GM18520 (cell line): ENCODE measurements around the gene TFEC.
"Not testable (repeated sequence)": the region's sequence is repeated elsewhere in the genome, so short reads cannot be mapped to it uniquely, and the experiment has no call there.

Experiments
- ATAC-seq: cut with Tn5 transposase; IDR thresholded peaks from one replicate; pipeline ENCODE4 v1.9.1; 2021; ENCODE audit not compliant: unreplicated experiment

The TFEC gene, protein sequence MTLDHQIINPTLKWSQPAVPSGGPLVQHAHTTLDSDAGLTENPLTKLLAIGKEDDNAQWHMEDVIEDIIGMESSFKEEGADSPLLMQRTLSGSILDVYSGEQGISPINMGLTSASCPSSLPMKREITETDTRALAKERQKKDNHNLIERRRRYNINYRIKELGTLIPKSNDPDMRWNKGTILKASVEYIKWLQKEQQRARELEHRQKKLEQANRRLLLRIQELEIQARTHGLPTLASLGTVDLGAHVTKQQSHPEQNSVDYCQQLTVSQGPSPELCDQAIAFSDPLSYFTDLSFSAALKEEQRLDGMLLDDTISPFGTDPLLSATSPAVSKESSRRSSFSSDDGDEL

DNA sequence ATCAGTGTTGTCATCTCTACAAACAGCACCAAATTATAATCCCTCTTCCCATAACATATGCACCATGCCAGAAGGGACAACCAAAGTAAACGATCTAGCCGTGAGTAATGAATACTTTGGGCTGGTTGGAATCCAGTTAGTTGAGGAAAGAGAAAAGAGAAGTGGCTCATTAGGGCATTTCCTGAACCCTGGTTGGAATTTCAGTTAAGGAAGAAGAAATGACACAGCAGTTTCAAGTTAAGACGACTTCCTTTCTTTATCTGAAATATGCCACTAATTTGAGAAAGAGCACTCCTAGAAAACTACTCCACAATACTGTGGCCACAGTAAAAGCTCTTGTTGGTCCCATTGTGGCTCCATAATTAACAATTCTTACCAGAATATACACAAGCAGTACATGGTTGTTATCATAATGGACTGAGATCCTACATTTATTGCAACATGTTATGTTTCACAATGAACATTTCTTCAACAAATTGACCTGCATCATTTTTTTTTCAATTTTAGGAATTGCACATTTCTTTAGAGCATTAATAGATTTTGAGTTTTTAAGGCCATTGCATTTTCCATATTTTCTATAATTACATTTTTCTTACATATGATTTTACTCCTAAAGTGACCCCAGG lies at the start of gene TFEC:
Gene TFEC (minus strand): TSS at position 113 of the 626 bp plus-strand sequence. CDS start 46,322 bp downstream, outside the sequence.
- no peak for ATAC-seq

DNA sequence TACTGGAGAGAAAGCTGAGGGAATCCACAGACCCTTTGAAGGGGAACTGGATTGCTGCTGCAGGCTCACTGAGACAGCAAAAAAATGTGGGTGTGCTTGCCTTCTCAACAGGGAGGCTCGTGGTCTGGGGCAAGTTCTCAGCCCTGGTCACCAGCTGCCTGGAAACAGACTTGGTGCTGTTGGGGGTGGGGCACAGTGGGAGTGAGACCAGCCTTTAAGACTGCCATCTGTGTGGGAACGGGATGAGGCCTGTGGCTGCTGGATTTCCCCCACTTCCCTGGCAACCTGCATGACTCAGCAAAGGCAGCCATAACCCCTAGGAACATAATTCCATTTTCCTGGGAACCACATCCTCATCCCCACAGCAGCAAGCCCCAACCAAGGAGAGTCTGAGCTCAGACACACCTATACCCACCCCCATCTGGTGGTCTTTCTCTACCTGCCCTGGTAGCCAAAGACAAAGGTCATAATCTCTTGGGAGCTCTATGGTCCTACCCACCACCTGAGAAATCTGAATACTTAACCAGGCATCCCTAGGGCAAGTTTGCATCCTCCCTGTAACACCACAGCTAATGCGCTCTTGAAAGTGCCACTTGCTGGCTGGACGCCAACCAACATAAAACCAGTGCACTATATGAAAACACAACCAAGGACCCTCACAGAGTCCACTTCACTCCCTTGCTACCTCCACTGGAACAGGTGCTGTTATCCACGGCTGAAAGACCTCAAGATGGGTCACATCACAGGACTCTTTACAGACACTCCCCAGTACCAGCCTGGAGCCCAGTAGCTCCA lies 45.0 kb upstream of the TFEC start:
- no peak for ATAC-seq

DNA sequence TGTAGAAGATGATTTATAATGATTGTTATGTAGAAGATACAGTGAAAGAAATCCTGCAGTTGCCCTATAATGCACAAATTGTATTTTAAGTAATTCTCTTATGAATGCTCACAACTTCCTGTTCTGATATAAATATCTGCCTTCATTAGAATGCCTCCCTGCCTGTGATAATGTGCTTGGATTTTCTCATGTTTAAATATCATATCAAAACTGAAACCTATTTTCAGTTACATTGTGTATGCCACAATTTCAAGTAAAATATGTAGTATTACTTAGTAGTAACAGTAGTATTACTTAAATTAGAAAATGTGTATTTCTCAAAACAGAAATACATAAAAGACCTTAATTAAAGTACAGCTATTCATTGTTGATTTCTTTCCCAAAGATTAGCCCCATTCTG lies 41.1 kb upstream of the TFEC start:
- ATAC-seq: no peak

DNA sequence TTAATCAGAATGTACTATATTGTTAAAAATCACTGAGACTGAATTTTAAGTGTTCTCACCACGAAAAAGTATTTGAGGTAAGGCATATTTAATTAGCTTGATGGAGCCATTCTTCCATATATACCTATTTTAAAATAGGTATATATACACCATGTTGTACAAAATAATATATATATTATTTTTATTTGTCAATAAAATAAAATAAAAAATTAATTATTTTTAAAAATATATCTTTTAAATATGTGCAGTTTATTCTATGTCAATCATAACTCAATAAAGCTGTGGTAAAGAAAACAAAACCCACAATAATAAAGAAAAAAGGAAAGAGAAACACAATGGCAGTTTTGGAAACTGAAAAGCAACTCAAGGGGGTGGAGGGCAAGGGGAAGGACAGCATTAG lies 33.6 kb upstream of the TFEC start:
- no peak for ATAC-seq

DNA sequence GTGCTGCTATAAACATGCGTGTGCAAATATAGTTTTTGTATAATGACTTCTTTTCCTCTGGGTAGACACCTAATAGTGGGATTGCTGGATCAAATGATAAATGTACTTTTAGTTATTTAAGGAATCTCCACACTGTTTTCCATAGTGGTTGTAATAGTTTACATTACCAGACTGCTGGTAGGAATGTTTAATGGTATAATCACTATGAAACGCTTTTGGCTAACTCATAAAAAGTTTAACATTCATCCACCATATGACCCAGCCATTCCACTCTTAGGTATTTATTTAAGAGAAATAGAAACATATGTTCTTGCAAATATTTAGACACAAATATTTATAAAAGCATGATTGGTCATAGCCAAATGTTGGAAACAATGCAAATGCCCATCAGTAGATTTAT lies 32.1 kb upstream of the TFEC start:
- ATAC-seq: no peak

DNA sequence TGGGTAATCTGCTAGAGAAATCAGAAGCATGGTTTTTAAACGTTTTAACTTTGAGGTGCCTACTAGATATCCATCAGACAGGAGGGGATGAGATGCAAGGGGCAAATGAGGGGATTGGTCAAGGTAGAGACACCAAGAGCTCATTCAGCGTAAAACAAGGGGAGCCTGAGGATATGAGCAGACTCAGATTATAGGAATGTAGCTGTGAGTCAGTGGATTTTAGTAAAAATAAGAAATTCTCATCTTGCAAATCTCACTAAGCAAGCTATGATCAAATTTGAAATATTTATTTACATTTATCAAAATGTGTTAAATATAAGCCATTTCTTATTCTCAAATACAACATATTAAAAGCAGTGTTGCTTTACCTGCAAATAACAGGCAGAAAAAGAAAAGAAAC lies 21.4 kb upstream of the TFEC start:
- no peak for ATAC-seq

DNA sequence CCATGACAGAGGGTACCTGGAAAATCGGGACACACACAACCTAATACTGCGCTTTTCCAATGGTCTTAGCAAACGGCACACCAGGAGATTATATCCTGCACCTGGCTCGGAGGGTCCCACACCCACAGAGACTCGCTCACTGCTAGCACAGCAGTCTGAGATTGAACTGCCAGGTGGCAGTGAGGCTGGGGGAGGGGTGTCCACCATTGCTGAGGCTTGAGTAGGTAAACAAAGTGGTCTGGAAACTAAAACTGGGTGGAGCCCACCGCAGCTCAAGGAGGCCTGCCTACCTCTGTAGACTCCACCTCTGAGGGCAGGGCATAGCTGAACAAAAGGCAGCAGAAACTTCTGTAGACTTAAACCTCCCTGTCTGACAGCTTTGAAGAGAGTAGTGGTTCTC lies 16.7 kb upstream of the TFEC start:
- not testable (repeated sequence) for ATAC-seq

DNA sequence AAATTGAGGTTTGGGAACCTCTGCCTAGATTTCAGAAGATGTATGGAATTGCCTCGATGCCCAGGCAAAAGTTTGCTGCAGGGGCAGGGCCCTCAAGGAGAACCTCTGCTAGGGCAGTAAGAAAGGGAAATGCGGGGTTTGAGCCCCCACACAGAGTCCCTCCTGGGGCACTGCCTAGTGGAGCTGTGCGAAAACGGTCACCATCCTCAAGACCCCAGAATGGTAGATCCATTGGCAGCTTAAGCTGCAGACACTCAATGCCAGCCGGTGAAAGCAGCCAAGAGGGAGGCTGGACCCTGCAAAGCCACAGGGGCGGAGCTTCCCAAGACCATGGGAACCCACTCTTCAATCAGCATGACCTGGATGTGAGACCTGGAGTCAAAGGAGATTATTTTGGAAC lies 15.0 kb upstream of the TFEC start:
- no peak for ATAC-seq

DNA sequence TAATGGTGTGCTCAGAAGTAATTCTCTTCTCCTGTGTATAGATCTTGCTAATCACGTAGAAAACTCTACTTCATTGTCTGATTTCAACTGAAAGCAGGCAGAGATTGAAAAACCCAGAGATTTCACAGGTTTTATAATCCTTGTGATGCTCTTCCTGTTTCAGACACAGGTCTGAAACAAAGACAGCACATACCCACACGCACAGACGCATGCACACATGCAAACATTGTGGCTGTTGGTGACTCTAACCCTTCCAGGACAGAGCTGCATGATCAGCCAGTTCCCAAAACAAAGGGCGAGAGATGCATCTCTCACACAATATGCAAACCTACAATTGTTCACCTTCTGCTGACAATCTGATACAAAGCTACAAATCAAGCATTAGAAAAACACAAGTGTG lies 11.1 kb upstream of the TFEC start:
- ATAC-seq: peak; percentile 98

DNA sequence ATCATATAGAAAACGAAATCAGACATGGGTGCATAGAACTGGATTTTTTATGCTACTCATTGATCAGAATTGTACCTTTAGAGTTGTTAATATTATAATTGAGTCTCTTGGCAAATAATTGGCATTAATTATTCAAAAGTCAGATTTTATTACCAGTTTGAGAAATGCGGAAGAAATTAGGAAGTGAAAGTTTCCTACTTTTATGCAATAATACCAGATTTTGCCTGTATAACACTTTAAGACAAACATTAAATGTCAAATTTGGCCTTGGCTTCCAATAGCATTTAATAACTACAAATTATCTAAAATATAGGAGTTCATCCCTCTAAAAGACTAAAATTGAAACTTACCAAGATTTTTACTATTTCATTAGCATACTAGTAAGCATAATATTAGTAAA lies 6.8 kb upstream of the TFEC start:
- no peak for ATAC-seq

DNA sequence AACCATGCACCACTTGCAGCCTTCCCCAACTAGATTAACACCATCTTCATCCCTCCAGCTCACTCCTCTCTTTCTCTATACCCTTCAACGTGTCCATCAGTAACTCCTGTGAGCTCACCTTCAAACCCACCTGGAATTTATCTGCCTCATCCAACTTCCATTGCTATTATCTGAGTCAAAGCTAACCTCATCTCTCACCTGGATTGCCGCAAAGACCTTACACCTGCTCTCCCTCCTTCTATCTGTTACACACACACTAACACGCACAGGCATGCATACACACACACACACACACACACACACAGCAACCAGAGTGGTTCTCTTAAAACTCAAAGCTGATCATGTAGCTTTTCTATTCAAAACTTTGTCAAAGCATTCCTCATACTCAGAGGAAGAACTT lies 3.8 kb upstream of the TFEC start:
- no peak for ATAC-seq

DNA sequence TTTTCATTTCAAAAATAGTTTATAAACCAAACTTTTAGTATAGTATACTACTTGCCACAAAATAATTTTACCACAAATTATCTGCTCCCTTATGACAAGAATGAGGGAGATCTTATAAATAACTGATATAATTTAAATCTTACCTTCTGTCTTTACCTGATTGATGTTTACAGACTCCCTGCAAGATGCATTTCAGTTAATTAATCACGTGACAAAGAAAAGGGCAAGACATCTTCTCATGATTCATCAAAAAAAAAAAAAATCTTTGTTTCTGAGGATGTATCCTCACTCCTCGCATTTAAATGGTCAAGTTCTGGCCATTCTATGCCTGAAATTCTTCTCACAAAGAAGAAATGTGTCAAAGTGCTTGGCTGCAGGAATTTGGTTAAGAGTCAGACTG lies 2.3 kb upstream of the TFEC start:
- no peak for ATAC-seq

DNA sequence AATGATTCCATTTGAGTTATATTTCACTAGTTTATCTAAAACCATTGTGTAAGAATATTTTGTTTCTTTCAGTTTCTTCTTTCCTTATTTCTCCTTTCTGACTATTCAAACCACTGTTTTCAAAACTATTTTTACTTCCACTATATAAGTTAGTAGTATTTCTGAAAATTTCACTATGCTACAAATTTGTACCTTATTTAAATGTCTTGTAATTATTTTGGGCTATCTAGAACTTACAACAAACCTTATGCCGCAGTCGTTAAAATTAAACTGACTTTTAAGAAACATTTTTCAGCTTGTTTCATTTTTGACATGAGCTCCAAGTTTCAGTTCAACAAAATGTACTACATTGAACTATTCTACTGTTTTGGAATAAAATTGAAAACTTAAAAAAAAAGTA lies 1.8 kb downstream of the TFEC start:
- peak; percentile 37 for ATAC-seq

DNA sequence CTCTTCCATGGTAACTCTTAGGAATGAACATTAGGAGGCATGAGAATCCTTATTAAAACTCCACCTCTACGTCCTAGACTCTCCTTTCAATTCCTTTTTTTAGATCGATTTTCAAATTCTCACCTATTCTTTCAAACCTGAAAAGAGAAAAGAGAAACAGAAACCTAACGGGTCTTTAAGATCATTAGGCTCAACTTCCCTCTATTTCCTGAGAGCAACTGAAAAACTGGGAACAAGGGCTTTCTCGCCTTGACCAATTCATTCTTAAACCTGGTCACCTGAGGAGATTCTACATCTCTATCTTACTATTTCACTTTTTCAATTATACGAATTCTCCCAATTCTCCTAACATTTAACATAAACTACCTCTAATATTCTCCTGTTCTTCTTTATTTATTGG lies 2.8 kb downstream of the TFEC start:
- ATAC-seq: no peak

DNA sequence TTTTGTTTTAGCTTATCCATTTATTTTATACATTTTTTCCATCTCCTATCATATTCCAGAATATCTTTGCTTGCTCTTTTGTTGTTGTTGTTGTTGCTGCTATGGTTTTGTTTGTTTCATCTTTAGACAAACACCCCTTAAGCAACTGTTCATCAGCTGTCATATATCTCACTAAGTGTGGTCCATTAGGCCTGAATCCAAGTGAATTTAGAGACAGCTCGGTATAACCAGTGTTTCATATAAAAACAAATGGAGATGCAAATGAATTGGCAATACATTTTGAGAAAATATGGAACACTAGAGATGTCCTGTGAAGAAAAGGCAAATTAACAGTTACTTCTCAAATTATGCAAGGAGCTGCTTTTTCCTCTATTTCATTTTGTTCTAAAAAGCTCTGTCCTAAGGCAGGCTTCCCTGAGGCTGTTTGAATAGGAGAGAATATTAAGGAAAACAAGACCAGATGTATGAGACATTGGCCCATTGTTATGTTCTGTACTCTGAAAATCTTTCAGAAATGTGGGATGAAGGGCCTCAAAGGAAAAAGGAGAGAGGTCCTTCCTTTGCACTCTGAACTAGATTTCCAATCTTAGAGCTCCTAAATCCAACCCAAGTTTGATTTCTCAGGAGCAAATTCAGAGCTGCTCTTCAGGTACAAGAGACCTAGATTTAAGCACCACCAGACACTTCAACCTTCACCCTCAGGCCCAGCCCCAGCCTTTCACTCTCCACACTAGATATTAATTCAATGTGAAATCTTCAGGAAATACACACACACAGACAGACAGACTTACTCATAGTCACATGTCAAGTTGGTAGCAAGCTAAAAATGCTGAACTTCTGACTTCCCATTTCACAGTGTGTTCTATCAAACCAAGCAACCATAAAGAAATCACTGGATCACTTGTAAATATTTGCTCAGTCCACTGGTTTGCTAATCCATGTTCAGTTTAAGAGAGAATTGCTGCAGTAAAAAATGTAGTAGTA lies 5.4 kb downstream of the TFEC start:
- no peak for ATAC-seq

DNA sequence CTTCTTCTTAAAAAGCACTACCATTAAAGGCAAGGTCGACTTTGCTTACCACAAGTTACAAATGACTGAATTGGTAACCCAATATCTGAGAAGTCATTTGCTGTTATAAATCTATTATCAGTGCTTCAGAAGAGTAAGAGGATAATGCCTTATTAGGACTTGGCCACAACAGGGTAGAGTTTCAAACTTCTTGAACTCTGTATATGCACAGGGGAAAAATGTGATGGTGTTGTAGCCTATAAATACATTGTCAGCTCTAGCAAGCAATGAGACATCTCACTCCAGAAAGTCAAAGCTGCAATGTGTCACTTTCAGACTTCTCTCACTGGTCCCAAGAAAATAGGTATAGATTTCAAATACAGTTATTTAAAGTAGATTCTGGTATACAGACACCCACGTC lies 9.3 kb downstream of the TFEC start:
- peak; percentile 41 for ATAC-seq

DNA sequence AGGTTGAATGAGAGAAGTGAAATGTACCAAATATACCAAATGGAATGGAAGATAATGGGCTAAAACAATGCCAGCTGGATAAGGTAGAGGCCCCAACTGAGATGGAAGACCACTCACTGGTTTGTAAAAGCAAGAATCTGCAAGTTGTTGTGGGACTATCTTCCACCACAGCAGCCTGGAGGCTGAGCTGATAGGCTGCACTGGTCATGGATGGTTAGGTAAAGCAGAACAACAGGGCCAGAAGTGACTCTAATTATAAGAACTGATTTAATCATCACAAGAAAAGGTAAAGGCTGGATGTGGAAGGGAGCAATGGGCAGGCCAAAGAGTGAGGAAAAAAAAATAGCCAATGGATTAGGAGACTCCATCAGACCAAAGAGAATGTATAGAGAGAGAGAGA lies 11.8 kb downstream of the TFEC start:
- no peak for ATAC-seq

DNA sequence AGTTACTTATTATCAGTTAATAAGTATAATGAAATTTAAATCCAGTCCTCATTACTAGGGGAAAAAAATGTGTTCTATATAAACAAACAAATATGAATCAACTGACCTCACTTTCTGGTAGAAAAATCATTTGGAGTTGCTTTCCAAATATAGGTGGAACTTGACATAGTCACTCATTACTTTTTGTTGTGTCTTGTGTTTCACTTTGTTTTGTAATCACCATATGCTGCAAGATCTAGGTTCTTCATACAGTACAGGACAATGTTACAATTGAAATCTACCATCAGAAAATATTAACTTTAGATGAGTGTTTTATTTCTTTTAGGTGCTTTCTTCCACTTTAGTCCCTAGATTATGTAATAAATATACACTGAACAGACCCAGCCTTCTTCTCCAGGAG lies 16.9 kb downstream of the TFEC start:
- no peak for ATAC-seq

DNA sequence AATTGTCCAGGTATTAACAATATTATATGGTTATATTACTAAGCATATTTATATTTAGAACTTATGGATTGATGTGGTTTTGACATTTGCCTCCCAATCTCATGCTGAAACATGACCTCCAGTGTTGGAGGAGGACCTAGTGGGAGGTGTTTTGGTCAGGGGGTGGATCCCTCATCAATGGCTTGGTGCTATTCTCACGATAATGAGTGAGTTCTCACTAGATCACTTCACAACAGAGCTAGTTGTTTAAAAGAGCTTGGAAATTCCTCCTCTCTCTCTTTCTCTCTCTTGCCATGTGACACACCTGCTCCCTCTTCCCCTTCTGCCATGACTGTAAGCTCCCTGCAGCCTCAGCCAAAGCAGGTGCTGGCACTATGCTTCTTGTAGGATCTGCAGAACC lies 19.0 kb downstream of the TFEC start:
- no peak for ATAC-seq

DNA sequence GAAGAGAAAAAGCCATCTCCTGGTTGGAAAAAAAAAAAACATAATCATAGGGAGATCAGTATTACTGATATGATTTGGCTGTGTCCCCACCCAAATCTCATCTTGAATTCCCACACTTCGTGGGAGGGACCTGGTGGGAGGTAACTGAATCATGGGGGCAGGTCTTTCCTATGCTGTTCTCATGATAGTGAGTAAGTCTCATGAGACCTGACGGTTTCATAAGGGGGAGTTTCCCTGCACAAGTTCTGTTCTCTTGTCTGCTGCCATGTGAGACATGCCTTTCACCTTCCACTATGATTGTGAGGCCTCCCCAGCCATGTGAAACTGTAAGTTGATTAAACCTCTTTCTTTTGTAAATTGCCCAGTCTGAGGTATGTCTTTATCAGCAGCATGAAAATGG lies 25.8 kb downstream of the TFEC start:
- not testable (repeated sequence) for ATAC-seq

DNA sequence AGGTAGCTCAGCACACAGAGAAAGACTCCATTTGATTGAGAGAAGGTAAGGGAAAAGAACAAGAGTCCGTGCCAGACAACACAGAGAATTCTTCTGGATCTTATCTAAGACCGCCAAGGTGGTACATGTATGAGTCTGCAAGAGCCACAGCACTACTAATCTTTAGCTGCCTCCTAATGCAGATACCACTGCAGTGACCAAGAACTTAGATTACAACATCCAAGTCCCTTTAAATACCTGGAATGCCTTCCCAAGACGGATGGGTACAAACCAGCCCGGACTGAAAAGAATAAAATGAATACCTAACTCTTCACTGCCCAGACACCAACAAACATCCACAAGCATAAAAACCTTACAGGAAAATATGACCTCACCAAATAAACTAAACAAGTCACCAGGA lies 33.3 kb downstream of the TFEC start:
- no peak for ATAC-seq
